ENCODE data around the gene ACOT8.

DNA sequence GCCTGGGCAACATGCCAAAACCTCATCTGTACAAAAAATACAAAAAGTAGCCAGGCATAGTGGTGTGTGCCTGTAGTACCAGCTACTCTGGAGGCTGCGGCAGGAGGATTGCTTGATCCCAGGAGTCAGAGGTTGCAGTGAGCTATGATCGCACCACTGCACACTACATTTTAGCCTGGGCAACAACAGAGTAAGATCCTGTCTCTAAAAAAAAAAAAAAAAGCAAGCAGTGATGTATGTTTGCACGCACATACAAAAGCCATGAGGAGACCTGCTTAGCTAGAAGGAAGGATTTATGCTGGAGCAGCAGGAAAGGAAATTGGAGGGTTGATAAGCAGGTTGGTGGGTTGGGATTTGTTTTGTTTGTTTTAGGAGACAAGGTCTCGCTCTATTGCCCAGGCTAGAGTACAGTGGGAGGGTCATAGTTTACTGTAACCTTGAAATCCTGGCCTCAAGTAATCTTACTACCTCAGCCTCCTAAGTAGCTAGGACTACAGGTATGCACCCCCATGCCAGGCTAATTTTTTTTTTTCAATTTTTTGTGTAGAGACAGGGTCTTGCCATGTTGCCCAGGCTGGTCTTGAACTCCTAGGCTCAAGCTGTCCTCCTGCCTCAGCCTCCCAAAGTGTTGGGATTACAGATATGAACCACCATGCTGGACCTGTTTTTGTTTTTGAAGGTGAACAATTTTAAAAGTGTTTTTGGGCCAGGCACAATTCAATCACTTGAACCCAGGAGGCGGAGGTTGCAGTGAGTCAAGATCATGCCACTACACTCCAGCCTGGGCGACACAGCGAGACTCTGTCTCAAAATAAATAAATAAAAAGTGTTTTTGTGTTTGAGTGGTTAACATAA is 4.3 kb upstream of the ACOT8 start:
- TF ChIP-seq, protein P1, sequence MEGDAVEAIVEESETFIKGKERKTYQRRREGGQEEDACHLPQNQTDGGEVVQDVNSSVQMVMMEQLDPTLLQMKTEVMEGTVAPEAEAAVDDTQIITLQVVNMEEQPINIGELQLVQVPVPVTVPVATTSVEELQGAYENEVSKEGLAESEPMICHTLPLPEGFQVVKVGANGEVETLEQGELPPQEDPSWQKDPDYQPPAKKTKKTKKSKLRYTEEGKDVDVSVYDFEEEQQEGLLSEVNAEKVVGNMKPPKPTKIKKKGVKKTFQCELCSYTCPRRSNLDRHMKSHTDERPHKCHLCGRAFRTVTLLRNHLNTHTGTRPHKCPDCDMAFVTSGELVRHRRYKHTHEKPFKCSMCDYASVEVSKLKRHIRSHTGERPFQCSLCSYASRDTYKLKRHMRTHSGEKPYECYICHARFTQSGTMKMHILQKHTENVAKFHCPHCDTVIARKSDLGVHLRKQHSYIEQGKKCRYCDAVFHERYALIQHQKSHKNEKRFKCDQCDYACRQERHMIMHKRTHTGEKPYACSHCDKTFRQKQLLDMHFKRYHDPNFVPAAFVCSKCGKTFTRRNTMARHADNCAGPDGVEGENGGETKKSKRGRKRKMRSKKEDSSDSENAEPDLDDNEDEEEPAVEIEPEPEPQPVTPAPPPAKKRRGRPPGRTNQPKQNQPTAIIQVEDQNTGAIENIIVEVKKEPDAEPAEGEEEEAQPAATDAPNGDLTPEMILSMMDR (IDR thresholded peaks at IDR 0.05), result no peak
- no peak for TF ChIP-seq POLR2A (IDR thresholded peaks at IDR 0.05)

All from lower leg skin (tissue), 3 donors.